ENCODE data around the gene CDH23.

CDH23 gene

GRCh38 chr10:71492872-71493271 lies 96.2 kb downstream of the CDH23 start:
- no peak for DNase-seq

GRCh38 chr10:71493741-71494140 lies 97.0 kb downstream of the CDH23 start:
- no peak for DNase-seq

- no peak for DNase-seq
Observed at GRCh38 chr10:71494476-71494875, 97.8 kb downstream of the CDH23 start.

- no peak for DNase-seq
Observed at GRCh38 chr10:71494980-71495381, 98.3 kb downstream of the CDH23 start.

- no peak for DNase-seq
Observed at GRCh38 chr10:71496927-71497762, 100.4 kb downstream of the CDH23 start.

- no peak for DNase-seq
Observed at GRCh38 chr10:71497763-71498326, 101.1 kb downstream of the CDH23 start.

- DNase-seq = no peak
Observed at GRCh38 chr10:71501402-71501801, 104.7 kb downstream of the CDH23 start.

GRCh38 chr10:71502190-71502589 lies 105.5 kb downstream of the CDH23 start:
- no peak for DNase-seq

GRCh38 chr10:71502851-71503250 lies 106.1 kb downstream of the CDH23 start:
- DNase-seq = no peak

GRCh38 chr10:71504168-71504567 lies 107.4 kb downstream of the CDH23 start:
- DNase-seq = no peak

- DNase-seq = no peak
Observed at GRCh38 chr10:71504570-71504969, 107.8 kb downstream of the CDH23 start.

GRCh38 chr10:71505862-71506261 lies 109.1 kb downstream of the CDH23 start:
- DNase-seq = no peak

GRCh38 chr10:71509444-71509843 lies 112.7 kb downstream of the CDH23 start:
- no peak for DNase-seq

GRCh38 chr10:71511206-71511605 lies 114.5 kb downstream of the CDH23 start:
- DNase-seq = no peak

- no peak for DNase-seq
Observed at GRCh38 chr10:71512312-71512711, 115.6 kb downstream of the CDH23 start.

- no peak for DNase-seq
Observed at GRCh38 chr10:71512761-71513539, 116.2 kb downstream of the CDH23 start.

- no peak for DNase-seq
Observed at GRCh38 chr10:71513540-71513853, 116.8 kb downstream of the CDH23 start.

- DNase-seq = no peak
Observed at GRCh38 chr10:71513936-71514335, 117.2 kb downstream of the CDH23 start.

GRCh38 chr10:71515531-71516172 lies 118.9 kb downstream of the CDH23 start:
- DNase-seq = no peak

- no peak for DNase-seq
Observed at GRCh38 chr10:71516890-71517289, 120.2 kb downstream of the CDH23 start.

GRCh38 chr10:71517298-71518169 lies 120.8 kb downstream of the CDH23 start:
- DNase-seq = peak; percentile 38

- no peak for DNase-seq
Observed at GRCh38 chr10:71520042-71520441, 123.3 kb downstream of the CDH23 start.
